Thyroid gland (tissue), 4 donors: ENCODE measurements around the gene TMUB2.

Experiments
- POLR2A ChIP-seq, 2 donors: fragments of 450-650 bp; IDR thresholded peaks; one replicate each; pipeline ENCODE4 v1.6.1; 2017; ENCODE audit warnings: antibody characterized with exemption in 2 of 2, mild to moderate bottlenecking in 2 of 2, moderate library complexity in 1 of 2
- TF ChIP-seq, protein P1 (sequence below), 6 experiments: fragments of 200-600 bp in 3 of 6; fragments of 450-650 bp in 3 of 6; sonication (generic) in 3 of 6; IDR thresholded peaks; one replicate each; pipeline ENCODE4 v1.5.1; 2016 to 2019; ENCODE audit warnings: antibody characterized with exemption in 6 of 6, mild to moderate bottlenecking in 2 of 6, inconsistent platforms in 1 of 6, moderate library complexity in 1 of 6

DNA sequence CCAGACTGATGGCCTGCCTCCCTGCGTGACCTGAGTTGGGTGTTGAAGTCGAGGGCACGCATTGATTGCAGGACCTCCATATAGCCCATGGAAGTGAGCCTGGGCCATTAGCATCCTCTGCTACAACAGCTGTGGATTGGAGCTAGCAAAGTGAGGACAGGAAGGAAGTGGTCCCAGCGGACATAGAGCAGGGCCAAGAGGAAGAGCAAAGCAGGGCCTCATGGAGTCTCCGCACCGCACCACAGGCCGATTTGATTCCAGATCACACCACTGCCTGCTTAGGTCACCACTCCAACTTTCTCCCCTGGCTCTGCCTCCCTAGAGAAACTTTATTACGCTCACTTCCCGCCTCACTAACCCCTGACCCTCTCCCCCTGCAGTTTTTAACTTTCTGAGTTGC, 43.4 kb downstream of the TMUB2 start:
- TF ChIP-seq, protein P1, sequence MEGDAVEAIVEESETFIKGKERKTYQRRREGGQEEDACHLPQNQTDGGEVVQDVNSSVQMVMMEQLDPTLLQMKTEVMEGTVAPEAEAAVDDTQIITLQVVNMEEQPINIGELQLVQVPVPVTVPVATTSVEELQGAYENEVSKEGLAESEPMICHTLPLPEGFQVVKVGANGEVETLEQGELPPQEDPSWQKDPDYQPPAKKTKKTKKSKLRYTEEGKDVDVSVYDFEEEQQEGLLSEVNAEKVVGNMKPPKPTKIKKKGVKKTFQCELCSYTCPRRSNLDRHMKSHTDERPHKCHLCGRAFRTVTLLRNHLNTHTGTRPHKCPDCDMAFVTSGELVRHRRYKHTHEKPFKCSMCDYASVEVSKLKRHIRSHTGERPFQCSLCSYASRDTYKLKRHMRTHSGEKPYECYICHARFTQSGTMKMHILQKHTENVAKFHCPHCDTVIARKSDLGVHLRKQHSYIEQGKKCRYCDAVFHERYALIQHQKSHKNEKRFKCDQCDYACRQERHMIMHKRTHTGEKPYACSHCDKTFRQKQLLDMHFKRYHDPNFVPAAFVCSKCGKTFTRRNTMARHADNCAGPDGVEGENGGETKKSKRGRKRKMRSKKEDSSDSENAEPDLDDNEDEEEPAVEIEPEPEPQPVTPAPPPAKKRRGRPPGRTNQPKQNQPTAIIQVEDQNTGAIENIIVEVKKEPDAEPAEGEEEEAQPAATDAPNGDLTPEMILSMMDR (IDR thresholded peaks at IDR 0.05): no peak
- TF ChIP-seq POLR2A (IDR thresholded peaks at IDR 0.05): no peak
